ENCODE data around the gene TNXB.
A peak's percentile ranks its signal among the peaks of the same experiment; 100 is the strongest.
"Not testable (repeated sequence)": the region's sequence is repeated elsewhere in the genome, so short reads cannot be mapped to it uniquely, and the experiment has no call there.

The TNXB gene

GRCh38 chr6:32108727-32109113, 418 bp downstream of the TNXB start:
- no peak for DNase-seq

- no peak for DNase-seq
Observed at GRCh38 chr6:32108094-32108627, 977 bp downstream of the TNXB start.

- no peak for DNase-seq
Observed at GRCh38 chr6:32107406-32107805, 1.7 kb downstream of the TNXB start.

GRCh38 chr6:32105433-32105832, 3.7 kb downstream of the TNXB start:
- no peak for DNase-seq

- no peak for DNase-seq
Observed at GRCh38 chr6:32102255-32102654, 6.9 kb downstream of the TNXB start.

GRCh38 chr6:32100251-32100650, 8.9 kb downstream of the TNXB start:
- not testable (repeated sequence) for DNase-seq

- DNase-seq = no peak
Observed at GRCh38 chr6:32097364-32097763, 11.8 kb downstream of the TNXB start.

- no peak for DNase-seq
Observed at GRCh38 chr6:32096394-32097258, 12.5 kb downstream of the TNXB start.

- no peak for DNase-seq
Observed at GRCh38 chr6:32096087-32096393, 13.1 kb downstream of the TNXB start.

GRCh38 chr6:32095338-32096086, 13.6 kb downstream of the TNXB start:
- DNase-seq = no peak

- DNase-seq = no peak
Observed at GRCh38 chr6:32092760-32093497, 16.2 kb downstream of the TNXB start.

- no peak for DNase-seq
Observed at GRCh38 chr6:32089082-32089828, 19.9 kb downstream of the TNXB start.

GRCh38 chr6:32088487-32089049, 20.6 kb downstream of the TNXB start:
- no peak for DNase-seq

- peak; percentile 85 for DNase-seq
Observed at GRCh38 chr6:32087574-32088486, 21.3 kb downstream of the TNXB start.

GRCh38 chr6:32086661-32087573, 22.2 kb downstream of the TNXB start:
- DNase-seq = peak; percentile 59

GRCh38 chr6:32085759-32086459, 23.2 kb downstream of the TNXB start:
- peak; percentile 27 for DNase-seq

- no peak for DNase-seq
Observed at GRCh38 chr6:32084780-32085179, 24.4 kb downstream of the TNXB start.

- no peak for DNase-seq
Observed at GRCh38 chr6:32083812-32084768, 25.0 kb downstream of the TNXB start.

Measured in NCI-H82 (cell line).